Glomerular visceral epithelial cell (primary cell): ENCODE data around the gene NABP2.

ENCODE experiments used
- DNase-seq: peaks from one replicate; pipeline ENCODE4 v3.0.0-alpha.2; 2016; ENCODE audit errors: extremely low spot score

Gene NABP2

DNA sequence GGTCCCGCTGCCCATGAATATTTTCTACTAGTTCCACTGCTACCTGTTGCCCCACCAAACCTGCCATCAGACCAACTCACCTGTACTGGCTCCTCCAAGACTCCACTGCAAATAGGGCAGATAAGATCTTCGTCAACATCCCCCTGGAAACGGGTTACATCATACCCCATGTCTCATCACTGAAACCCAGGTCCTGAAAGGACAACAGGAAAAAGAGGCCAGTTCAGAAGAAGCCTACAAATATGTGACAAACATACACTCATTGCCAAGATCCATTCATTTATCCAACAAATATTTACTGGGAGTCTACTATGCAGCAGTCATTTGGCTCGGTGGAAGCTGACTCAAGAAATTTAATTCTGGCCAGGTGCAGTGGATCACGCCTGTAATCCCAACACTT is 10.3 kb upstream of the NABP2 start:
- no peak for DNase-seq

DNA sequence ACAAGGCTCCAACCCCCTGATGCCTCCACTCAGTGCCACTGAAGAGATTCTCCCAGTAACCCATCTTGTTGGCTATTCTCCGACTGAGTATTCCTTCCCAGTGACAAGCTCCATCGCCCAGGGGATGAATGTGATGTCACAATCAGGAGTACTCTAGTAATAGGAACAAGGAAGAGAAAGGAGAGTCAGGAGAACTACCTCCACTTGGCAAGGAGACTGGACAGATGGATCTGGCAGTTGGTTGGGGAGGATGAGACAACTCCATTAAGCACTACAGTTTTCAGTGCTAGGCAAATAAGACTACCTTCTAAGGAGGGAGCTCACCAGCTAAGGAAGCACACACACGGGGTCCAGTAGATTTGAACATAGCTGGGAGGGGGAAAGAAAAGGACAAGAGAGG is 7.7 kb upstream of the NABP2 start:
- DNase-seq: no peak

DNA sequence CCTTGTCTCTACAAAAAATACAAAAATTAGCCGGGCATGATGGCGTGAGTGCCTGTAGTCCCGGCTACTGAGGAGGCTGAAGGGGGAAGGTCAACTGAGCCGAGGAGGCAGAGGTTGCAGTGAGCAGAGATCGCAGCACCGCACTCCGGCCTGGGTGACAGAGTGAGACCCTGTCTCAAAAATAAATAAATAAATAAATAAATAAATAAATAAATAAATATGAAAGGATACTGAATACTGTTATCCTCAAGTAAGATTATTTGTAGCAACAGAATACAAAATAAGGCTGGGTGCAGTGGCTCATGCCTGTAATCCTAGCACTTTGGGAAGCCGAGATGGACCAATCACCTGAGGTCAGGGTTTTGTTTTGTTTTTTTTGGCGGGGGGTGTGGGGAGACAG is 4.3 kb upstream of the NABP2 start:
- DNase-seq: no peak

DNA sequence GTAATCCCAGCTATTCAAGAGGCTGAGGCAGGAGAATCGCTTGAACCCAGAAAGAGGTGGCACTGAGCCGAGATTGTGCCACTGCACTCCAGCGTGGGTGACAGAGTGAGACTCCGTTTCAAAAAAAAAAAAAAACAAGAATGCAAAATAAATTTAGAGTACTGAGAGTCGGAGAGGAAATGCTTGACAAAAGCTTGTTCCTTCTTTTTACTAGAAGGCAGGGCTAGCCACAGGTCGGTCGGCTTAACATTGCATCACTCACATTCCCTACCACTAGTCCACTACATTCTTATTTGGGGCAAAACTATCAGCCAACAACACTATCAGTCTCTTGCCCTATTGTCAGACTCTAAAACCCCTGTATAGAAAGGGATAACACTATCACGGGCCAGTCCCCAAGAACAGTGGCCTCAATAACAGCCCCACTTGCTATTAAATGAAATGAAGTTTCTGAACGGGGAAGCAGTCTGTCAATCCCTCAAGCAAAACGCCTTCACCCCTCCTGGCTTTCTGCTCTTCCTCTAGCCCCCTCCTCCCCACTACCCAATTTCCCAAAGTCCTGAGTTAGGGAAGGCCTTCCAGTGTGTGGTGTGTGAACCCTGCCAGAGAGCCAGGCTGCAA is 3.4 kb upstream of the NABP2 start:
- peak; percentile 35 for DNase-seq

DNA sequence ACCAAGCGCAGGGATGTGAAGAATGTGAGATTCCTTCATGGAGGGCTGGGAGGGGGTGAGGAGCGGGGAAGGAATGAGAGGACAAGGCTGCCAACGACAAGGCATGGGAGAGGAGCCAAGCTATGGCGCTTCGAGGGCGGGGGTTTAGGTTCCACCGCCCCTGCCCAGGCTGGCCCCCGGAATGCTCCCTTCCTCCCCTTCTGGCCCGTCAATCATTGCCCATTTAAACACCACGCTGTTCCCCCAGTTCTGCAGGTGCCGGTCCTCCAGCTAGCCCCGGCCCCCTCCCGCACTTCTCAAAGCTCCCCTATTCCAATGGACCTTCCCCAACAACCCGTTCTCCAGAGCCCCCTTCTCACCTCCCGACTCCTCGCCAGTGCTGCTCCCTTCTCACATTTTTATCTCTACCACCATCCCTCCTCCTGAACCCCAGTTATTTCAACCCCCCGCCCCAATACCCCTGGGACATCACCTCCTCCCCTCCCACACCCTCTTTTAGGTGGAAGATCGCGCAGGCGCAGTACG is 2.8 kb upstream of the NABP2 start:
- DNase-seq: peak; percentile 55

DNA sequence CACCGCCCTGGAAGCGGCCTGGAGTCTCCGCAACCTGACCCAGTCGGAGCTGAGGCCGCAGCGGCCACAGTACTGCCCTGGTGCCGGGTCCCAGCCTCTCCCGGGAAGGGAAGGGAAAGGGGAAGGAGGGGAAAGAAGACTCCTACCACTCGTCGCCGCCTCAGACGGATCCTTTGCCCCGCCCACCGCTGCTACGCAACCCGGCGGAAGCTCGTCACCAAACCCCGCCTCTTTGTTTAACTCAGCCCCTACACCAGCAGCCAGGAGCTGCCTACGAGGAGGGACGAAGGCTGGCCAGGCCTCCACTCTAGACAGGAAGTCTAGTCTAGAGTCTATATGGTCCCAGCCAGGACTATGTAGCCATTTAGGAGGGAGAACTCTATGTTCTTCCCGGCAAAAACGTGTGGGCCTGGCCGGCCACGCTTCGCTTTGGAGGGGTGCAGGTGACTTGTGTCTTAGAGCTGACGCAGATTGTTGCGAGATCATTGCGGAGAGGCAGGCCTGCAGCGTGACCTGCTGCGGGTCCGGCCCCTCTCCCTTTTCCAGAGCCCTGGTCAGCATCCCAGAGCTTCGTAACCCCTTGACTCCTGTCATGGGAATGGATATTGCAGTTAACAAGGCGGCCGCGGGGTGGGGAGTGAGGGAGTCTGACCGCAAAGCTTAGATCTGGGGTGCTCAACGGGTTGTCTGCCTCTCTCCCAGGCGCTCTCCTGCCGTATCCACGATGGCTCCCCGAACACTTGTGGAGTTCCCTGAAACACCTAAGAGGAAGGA is 2.2 kb upstream of the NABP2 start, which contains the start of gene RNF41:
RNF41 (minus strand) TSS at position 166 of the 774 bp plus-strand sequence. CDS start 7,875 bp downstream, outside the sequence.
- peak; percentile 98 for DNase-seq

DNA sequence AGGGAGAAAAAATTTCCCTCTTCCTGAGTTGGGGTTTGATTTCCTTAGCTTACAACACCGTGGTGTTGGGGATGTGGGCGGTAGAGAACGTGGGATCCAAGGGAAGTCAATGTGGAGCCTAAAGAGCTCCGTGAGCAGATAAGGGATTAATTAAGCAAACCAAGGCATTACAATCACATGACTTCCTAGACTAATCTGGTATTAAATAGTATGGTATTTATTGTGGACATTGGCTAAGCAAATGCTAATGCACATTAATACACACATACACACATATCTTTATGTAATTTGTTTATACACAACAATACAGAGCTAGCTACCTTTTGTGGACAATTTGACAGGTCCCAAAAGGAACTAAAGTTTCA is 1.6 kb upstream of the NABP2 start:
- DNase-seq: no peak

DNA sequence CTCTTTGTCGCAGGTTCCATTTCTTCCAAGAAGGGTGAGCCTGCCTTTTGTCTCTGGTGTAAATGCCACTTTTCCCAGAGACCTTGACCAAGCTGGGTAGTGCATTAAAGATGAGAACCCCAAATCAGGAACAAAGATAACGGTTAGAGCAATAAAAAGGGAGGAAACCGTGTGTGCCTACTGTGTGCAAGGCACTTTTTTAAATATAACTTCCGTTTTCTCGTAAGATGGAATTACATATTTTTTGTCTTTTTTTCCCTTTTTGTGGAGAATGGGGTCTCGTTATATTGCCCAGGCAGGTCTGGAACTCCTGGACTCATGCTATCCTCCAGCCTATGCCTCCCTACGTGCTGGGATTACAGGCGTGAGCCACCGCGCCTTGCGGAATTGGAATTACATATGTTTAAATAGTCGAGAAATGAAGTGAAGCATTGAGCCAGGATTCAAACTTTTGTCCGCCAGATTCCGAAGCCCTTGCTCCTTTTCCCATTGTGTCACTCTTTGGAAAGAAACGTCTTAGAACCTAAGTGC is 506 bp upstream of the NABP2 start:
- DNase-seq: no peak

DNA sequence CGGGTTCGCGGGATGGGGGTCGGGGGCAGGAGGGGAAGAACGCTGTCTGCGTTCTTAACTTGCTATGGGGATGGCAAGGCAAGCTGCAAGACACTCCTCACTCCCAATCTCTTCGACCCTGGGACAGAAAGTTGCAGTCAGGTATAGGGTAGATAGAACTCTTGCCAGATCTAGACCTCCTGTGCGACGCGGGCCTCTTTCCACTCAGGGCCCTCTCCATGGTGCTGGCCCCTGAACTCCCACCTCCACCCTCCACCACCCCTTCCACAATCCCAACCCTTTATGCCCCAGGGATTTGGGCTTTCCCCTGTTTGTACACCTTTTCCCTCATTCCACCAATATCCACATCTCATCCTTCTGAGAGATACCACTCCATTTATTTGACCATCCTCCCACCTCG is 812 bp downstream of the NABP2 start:
- DNase-seq: no peak

DNA sequence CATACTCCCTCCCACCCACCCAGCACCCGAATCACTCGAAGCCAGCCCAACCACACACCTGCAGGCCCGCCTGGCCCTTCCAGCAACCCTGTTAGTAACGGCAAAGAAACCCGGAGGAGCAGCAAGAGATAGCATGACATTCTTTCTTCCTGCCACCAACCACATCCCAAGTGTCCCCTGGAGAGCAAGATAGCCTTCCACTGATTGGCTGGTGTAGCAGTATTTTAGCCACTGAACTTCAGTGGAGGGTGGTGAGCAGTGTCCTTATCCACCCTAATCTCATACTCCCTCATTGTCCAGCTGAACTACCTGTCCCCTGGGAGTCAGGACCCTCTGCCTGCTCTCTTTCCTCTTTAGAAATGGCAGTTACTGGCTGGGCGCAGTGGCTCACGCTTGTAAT is 4.9 kb downstream of the NABP2 start:
- DNase-seq: no peak

DNA sequence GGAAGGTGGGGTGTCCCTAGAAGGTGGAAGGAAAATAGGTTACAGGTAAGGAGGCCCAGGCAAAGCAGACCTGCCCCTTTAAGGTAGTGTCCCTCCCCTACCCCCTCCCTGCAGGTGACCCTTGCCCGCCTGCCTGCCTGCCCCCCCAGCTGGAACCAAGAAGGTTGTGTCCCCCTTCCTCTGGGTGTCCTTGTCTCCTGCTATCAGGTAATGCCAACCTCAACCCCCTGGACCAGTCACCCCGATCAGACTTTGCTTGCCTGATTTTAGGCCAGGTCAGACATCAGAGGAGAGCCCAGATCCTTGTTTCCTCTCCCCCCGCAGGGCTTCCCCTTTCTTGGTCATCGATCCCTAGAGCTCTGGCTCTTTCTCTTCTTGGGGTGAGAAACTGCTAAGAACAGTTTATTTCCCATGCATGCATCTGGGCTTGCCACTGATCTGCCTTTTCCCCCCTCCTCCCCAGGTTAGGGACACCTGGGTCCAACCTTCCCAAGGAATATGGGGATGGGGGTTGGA is 5.8 kb downstream of the NABP2 start, which contains the start of gene SLC39A5:
SLC39A5 (plus strand) TSS at position 136 of the 516 bp plus-strand sequence. CDS start 1,224 bp downstream, outside the sequence.
- DNase-seq: no peak

DNA sequence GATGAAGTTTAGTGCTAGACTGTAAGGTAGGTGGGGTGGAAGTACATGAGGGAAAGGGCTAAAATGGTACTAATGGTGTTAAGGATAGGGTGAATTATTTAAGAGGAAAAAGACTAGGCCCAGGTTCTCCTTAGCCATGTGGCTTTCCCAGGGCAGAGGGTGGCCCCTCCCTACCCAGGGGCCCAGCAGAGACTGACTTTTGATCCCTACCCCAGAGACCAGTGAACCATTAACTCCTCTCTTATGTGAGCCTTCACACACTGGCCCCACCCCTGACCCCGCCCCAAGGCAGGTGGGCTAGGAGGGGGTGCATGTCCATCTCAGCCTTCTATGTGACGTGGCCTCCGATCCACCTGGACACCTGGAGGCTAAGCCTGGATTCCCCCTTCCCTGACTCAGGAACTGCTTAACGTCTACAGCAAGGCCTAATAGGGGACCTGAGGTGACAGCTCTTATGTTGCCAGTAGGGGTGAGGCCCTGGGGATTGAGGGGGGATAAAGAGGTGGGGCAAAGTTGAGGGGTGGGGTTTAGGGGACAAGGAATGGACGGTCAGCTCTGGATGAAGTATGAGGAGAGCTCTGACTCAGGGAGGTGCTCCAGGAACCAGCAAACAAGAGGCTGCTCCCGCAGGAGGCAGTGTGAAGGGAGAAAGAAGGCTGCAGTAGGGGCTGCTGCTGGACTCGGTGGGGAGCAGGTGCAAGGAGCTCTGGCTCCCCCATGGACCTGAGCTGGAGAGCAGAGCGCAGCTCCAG is 6.5 kb downstream of the NABP2 start:
- DNase-seq: no peak

DNA sequence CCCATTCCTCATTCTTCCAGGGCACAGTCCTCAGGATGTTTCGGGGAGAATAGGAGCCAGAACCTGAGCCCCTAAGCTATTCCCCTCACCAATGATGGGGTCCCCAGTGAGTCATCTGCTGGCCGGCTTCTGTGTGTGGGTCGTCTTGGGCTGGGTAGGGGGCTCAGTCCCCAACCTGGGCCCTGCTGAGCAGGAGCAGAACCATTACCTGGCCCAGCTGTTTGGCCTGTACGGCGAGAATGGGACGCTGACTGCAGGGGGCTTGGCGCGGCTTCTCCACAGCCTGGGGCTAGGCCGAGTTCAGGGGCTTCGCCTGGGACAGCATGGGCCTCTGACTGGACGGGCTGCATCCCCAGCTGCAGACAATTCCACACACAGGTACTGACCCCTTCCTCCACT is 7.0 kb downstream of the NABP2 start:
- no peak for DNase-seq

DNA sequence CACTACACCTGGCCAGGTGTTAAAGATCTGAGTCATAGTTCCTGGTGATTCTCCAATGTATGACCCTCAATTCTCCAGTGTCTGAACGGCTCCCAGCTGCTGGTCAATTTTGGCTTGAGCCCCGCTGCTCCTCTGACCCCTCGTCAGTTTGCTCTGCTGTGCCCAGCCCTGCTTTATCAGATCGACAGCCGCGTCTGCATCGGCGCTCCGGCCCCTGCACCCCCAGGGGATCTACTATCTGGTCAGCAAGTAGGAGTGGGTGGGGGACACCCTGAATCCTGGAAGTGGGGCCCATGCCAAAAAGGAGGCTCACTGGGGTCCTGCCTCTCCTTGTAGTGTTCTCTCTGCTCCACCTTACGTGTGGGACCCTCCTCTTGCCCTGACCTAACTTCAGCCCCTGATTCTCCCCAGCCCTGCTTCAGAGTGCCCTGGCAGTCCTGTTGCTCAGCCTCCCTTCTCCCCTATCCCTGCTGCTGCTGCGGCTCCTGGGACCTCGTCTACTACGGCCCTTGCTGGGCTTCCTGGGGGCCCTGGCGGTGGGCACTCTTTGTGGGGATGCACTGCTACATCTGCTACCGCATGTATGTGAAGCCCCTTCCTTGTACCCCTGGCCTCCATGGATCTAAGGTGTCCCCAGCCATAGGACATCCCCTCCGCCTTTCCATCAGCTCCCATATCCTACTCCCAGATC is 10.7 kb downstream of the NABP2 start:
- DNase-seq: no peak

DNA sequence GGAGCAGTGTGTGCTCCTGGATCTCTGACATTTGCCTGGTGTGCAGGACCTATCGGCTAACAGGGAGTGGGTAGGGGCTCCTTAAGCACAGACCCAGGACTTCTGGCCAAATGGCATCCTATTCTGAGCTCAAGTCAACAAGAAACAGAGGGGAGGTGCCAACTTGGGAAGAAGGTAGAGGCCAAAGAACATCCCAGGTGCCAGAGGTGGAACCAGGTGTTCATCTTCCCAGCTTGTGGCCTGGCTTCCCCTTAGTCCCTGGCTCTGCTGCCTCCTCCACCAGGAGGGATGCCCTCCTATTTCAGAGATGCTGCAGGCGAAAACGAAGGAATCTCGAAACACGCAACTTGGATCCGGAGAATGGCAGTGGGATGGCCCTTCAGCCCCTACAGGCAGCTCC is 11.9 kb downstream of the NABP2 start:
- DNase-seq: no peak

DNA sequence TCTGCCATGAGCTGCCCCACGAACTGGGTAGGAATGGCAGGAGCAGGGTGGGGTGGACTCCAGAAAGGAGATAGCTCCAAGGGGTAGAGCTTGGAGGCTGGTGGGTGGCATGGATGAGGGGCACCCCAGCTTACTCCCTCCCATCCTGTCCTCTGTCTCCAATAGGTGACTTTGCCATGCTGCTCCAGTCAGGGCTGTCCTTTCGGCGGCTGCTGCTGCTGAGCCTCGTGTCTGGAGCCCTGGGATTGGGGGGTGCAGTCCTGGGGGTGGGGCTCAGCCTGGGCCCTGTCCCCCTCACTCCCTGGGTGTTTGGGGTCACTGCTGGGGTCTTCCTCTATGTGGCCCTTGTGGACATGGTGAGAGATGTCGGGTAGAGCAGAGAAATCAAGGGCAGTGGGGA is 12.8 kb downstream of the NABP2 start:
- DNase-seq: no peak

DNA sequence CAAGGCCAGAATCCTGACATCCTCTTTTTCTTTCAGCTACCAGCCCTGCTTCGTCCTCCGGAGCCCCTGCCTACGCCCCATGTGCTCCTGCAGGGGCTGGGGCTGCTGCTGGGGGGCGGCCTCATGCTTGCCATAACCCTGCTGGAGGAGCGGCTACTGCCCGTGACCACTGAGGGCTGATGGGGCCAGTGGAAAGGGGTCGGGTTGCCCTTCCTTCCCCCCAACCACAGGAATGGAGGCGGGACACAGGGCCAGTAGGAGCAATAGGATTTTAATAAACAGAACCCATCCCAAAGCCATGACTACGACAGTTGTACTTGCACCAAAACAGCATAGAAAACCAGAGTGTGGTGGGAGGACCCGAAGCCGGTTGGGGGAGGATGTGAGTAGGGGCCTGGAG is 13.4 kb downstream of the NABP2 start:
- DNase-seq: no peak

DNA sequence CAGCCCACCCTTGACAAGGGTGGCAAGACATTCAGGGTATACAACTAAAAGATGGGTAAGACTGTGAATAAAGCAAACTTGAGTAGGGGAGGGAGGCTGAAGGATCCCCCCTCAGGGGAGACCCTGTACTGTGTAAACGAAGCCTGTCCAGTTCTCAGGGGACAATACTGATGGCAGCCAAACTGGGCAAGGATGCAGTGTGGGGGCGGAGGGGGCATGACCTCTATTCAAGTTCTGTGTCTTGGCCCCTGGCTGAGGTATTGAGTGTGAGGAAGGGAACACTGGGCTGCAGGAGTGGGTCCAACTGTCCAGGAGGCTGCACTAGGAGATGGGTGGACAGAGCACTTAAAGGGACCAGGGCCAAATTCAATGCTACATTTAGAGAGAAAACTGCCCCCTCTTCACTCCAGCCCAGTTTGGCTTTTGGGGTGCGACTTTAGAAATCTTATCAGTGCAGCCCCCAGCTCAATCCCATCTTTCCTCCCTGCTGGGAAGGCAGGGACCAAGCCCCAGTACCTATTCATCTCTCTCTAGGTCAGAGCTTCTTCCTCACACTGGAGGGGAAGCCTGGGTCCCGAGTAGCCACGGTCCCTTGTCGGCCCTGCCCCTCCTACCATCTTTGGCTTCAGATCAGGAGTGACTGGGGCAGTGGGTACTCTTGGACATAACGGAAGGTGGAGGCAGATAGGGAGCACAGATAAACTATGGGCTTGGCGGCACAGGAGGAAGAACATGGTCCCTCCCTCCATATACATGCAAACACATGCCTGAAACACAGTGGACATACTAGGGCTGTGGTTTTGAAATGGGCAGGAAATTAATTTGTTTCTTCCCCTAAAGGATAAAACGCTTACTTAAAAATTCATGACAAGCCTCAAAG is 17.5 kb downstream of the NABP2 start:
- DNase-seq: no peak

DNA sequence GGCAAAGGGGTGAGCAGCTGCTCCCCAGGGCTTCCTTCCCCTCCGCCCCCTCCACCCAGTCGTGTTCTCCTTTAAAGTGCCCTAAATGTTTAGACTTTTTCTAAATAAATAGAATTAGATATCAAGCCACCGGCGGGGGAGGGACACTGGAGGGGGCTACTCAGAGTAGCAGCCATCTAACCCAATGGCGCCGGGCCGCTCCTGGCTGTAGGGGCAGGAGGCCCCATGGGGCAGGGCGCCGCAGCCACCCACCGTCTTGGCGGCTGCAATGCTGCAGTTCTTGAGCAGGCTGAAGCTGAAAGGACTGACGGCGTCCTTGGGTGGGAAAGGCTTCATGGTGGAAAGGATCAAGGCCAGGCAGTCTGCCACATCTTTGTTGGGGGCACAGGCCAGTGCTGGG is 18.8 kb downstream of the NABP2 start:
- DNase-seq: no peak

DNA sequence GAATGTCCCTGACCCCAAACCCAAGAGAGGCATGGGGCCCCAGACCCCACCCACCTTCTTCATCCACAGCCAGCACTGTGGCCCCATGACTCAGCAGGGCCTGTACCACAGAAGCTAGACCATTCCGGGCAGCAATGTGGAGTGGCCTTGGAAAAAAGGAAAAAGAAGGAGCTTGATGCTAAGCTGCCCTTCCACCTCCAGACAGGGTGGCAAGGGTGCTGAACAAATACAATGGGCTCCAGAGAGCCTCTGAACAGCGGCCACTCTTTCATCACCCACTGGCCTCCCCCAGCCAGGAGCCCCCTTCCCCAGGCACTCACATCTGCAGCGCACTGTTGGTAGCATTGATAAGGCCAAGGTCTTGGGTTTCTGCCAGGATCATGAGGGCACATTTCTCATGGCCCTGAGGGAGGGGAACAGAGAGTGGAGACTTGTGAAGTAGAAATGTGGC is 19.6 kb downstream of the NABP2 start:
- no peak for DNase-seq
